GM12878 (cell line): ENCODE results near the gene C10orf67. TPM values are rescaled to one million over a fixed set of nuclear protein-coding genes. Genes with fewer than 3 reads are reported as not detected.
A peak's percentile ranks its signal among the peaks of the same experiment; 100 is the strongest.

ENCODE experiments used
- CBX3 ChIP-seq: fragments of 200-600 bp; sonication (generic); IDR thresholded peaks from 2 replicates; pipeline ENCODE4 v1.6.1; 2016; ENCODE audit warnings: low read depth, borderline replicate concordance
- CUX1 ChIP-seq: IDR thresholded peaks from 2 replicates; pipeline ENCODE4 v1.6.1; 2012; ENCODE audit warnings: improper control_type of control experiment, low read depth, low read length; ENCODE audit not compliant: insufficient replicate concordance
- EGR1 ChIP-seq, 2 experiments: IDR thresholded peaks; 1 replicate in 1 of 2; 2 replicates in 1 of 2; pipeline ENCODE4 v1.6.1; 2011 to 2012; ENCODE audit warnings: low read depth in 2 of 2, low read length in 2 of 2, borderline replicate concordance in 1 of 2, mild to moderate bottlenecking in 1 of 2, moderate library complexity in 1 of 2
- IKZF2 ChIP-seq, 2 experiments: fragments of 450-650 bp; IDR thresholded peaks; 2 replicates each; pipeline ENCODE4 v1.6.1; 2017; ENCODE audit warnings: mild to moderate bottlenecking in 2 of 2, moderate library complexity in 2 of 2
- JUNB ChIP-seq: IDR thresholded peaks from 2 replicates; pipeline ENCODE4 v1.6.1; 2016; ENCODE audit warnings: antibody characterized with exemption, mild to moderate bottlenecking
- MEF2B ChIP-seq: fragments of 450-650 bp; IDR thresholded peaks from 2 replicates; pipeline ENCODE4 v1.6.1; 2018; ENCODE audit warnings: mild to moderate bottlenecking, moderate library complexity; ENCODE audit not compliant: partially characterized antibody, poor library complexity, severe bottlenecking
- NBN ChIP-seq: fragments of 450-650 bp; IDR thresholded peaks from 2 replicates; pipeline ENCODE4 v1.6.1; 2016
- RB1 ChIP-seq: fragments of 450-650 bp; formaldehyde crosslinking; IDR thresholded peaks from 2 replicates; pipeline ENCODE4 v1.6.1; 2017; ENCODE audit warnings: mild to moderate bottlenecking, borderline replicate concordance
- RFX5 ChIP-seq: IDR thresholded peaks from 2 replicates; pipeline ENCODE4 v1.6.1; 2011; ENCODE audit warnings: low read depth, low read length, improper control_type of control experiment
- polyA plus RNA-seq, 11 experiments: library from polyadenylated mRNA; depleted of rRNA in 4 of 11; unstranded in 6 of 11; stranded (reverse) in 5 of 11; fragments of >200 nt; fragmentation: Nextera tagmentation in 4 of 11; fragmentation: Illumina TruSeq in 1 of 11; extraction: Ambion mirVana in 4 of 11; extraction: Trizol in 1 of 11; gene quantifications; 1 replicate in 1 of 11; 2 replicates in 10 of 11; pipeline versions ENCODE4 v1.2.1 to v1.2.3, GENCODE V29; 2011 to 2016; ENCODE audit warnings: inconsistent platforms in 2 of 11, missing spikeins in 2 of 11, low read depth in 1 of 11
- total RNA-seq, 4 experiments: library from RNA; depleted of rRNA in 3 of 4; stranded (reverse); fragments of >200 nt in 3 of 4; fragmentation: Illumina TruSeq in 1 of 4; extraction: Trizol in 1 of 4; gene quantifications; 2 replicates each; pipeline versions ENCODE4 v1.2.1 to v1.2.3, GENCODE V29; 2013 to 2021
- TF ChIP-seq, protein P1 (sequence below): IDR thresholded peaks from 2 replicates; pipeline ENCODE4 v1.6.1; 2012; ENCODE audit warnings: low read depth, low read length, improper control_type of control experiment

Gene C10orf67
- total and polyA plus RNA-seq, 10 of the 15 experiments (the other 5 are each of a cell fraction or from before 2014, with no cell fraction given), result 0.06 TPM; not detected in 9

- no peak for TF ChIP-seq CUX1
- TF ChIP-seq CBX3, result no peak
- TF ChIP-seq NBN, result no peak
- TF ChIP-seq RB1, result no peak
- TF ChIP-seq IKZF2 (IDR thresholded peaks at IDR 0.05), result peak; percentile 22 to 48; a peak in 2 of 4 replicates
- peak; percentile 18; the same call in 1 of the 2 replicates for TF ChIP-seq JUNB
- TF ChIP-seq RFX5, result no peak
- peak; percentile 41 for TF ChIP-seq MEF2B
- no peak for TF ChIP-seq EGR1 (IDR thresholded peaks at IDR 0.05; ENCODE audit: borderline replicate concordance in 1 of 2, low read depth in 2 of 2, low read length in 2 of 2)
- TF ChIP-seq, protein P1, sequence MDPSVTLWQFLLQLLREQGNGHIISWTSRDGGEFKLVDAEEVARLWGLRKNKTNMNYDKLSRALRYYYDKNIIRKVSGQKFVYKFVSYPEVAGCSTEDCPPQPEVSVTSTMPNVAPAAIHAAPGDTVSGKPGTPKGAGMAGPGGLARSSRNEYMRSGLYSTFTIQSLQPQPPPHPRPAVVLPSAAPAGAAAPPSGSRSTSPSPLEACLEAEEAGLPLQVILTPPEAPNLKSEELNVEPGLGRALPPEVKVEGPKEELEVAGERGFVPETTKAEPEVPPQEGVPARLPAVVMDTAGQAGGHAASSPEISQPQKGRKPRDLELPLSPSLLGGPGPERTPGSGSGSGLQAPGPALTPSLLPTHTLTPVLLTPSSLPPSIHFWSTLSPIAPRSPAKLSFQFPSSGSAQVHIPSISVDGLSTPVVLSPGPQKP, result no peak
Measured at GRCh38 chr10:23362069-23362830, 17.7 kb upstream of the C10orf67 start (continued).
